A549 (cell line): ENCODE measurements around the gene POLR1D.

Experiments used
- CBX2 ChIP-seq: fragments of 200-600 bp; sonication (generic); IDR thresholded peaks from 2 replicates; pipeline ENCODE4 v1.6.1; 2016; ENCODE audit warnings: low read depth, mild to moderate bottlenecking, borderline replicate concordance
- CEBPB ChIP-seq, 2 experiments: fragments of >200 bp in 1 of 2; sonication (Bioruptor Twin) in 1 of 2; formaldehyde crosslinking in 1 of 2; IDR thresholded peaks; 2 replicates each; pipeline ENCODE4 v1.6.1; 2012 to 2016
- CTCF ChIP-seq: fragments of >200 bp; sonication (Bioruptor Twin); formaldehyde crosslinking; IDR thresholded peaks from 3 replicates; pipeline ENCODE4 v1.5.1; 2016
- MYC ChIP-seq: IDR thresholded peaks from 2 replicates; pipeline ENCODE4 v1.6.1; 2012; ENCODE audit warnings: mild to moderate bottlenecking, inconsistent platforms, low read length, improper control_type of control experiment, borderline replicate concordance
- POLR2A ChIP-seq: IDR thresholded peaks from 2 replicates; pipeline ENCODE4 v1.6.1; 2012; ENCODE audit warnings: mild to moderate bottlenecking, low read length
- POLR2AphosphoS2 ChIP-seq: conservative IDR thresholded peaks from 2 replicates; pipeline ENCODE4 v1.6.1; 2012; ENCODE audit warnings: low read length, improper control_type of control experiment, inconsistent platforms
- RAD21 ChIP-seq, 2 experiments: fragments of >200 bp in 1 of 2; sonication (Bioruptor Twin) in 1 of 2; formaldehyde crosslinking in 1 of 2; IDR thresholded peaks in 1 of 2; conservative IDR thresholded peaks in 1 of 2; 2 replicates in 1 of 2; 3 replicates in 1 of 2; pipeline ENCODE4 v1.6.1; 2012 to 2018; ENCODE audit warnings: inconsistent platforms in 1 of 2
- REST ChIP-seq: fragments of 200-600 bp; sonication (generic); IDR thresholded peaks from 2 replicates; pipeline ENCODE4 v1.6.1; 2016; ENCODE audit warnings: antibody characterized with exemption, mild to moderate bottlenecking, moderate library complexity
- TFCP2L1 ChIP-seq: fragments of 250-450 bp; sonication (Bioruptor Pico); IDR thresholded peaks from 2 replicates; pipeline ENCODE4 v1.5.0; 2021; ENCODE audit warnings: mild to moderate bottlenecking
- TF ChIP-seq, protein P1 (sequence below): fragments of 450-650 bp; IDR thresholded peaks from 2 replicates; pipeline ENCODE4 v1.6.1; 2014; ENCODE audit warnings: antibody characterized with exemption
- TF ChIP-seq, protein P2 (sequence below): fragments of 150-350 bp; IDR thresholded peaks from 2 replicates; pipeline ENCODE4 v1.6.1; 2014; ENCODE audit warnings: low read depth, mild to moderate bottlenecking, low read length
- TF ChIP-seq, protein P3 (sequence below): IDR thresholded peaks from 2 replicates; pipeline ENCODE4 v1.6.1; 2012; ENCODE audit warnings: low read depth, borderline replicate concordance

DNA sequence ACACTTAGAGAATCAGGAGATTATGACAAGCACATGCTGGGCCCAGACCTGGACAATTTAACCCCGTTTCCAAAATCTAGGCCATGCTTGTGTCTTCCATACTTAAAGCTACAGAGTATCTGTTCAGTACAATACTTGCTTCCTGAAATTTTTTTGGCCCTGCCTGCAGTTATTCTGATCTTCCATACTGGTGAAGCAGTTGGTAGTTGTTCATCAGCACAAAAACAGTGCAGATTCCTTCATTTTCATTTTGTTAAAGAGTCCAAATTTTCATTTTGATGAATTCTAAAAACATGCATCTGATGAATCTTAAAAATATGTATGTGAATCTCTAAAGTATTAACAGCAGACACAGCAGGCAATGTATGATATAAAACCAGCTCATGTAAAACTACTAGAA, 49.2 kb downstream of the POLR1D start:
- TF ChIP-seq POLR2AphosphoS2 (no peak), CTCF (no peak), RAD21 (conservative IDR thresholded peaks at IDR 0.05 in 1 of 2, IDR thresholded peaks at IDR 0.05 in 1 of 2) (no peak), TFCP2L1 (CRISPR knock-in tag) (no peak), MYC (no peak), POLR2A (no peak), CBX2 (no peak), CEBPB (IDR thresholded peaks at IDR 0.05) (no peak), REST (no peak)
- TF ChIP-seq, protein P1, sequence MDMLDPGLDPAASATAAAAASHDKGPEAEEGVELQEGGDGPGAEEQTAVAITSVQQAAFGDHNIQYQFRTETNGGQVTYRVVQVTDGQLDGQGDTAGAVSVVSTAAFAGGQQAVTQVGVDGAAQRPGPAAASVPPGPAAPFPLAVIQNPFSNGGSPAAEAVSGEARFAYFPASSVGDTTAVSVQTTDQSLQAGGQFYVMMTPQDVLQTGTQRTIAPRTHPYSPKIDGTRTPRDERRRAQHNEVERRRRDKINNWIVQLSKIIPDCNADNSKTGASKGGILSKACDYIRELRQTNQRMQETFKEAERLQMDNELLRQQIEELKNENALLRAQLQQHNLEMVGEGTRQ = no peak
- TF ChIP-seq, protein P2, sequence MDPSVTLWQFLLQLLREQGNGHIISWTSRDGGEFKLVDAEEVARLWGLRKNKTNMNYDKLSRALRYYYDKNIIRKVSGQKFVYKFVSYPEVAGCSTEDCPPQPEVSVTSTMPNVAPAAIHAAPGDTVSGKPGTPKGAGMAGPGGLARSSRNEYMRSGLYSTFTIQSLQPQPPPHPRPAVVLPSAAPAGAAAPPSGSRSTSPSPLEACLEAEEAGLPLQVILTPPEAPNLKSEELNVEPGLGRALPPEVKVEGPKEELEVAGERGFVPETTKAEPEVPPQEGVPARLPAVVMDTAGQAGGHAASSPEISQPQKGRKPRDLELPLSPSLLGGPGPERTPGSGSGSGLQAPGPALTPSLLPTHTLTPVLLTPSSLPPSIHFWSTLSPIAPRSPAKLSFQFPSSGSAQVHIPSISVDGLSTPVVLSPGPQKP = no peak
- TF ChIP-seq, protein P3, sequence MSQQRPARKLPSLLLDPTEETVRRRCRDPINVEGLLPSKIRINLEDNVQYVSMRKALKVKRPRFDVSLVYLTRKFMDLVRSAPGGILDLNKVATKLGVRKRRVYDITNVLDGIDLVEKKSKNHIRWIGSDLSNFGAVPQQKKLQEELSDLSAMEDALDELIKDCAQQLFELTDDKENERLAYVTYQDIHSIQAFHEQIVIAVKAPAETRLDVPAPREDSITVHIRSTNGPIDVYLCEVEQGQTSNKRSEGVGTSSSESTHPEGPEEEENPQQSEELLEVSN = no peak
